ENCODE measurements around the gene KRTAP4-5.
"Not testable (repeated sequence)": the region's sequence is repeated elsewhere in the genome, so short reads cannot be mapped to it uniquely, and the experiment has no call there.

The KRTAP4-5 gene

GRCh38 chr17:41145261-41145660 is 4.4 kb downstream of the KRTAP4-5 start:
- no peak for DNase-seq

- DNase-seq, result no peak
Measured at GRCh38 chr17:41144846-41145245, 4.8 kb downstream of the KRTAP4-5 start.

- DNase-seq, result no peak
Measured at GRCh38 chr17:41141361-41141760, 8.3 kb downstream of the KRTAP4-5 start.

- no peak for DNase-seq
Measured at GRCh38 chr17:41140360-41141131, 9.1 kb downstream of the KRTAP4-5 start, which contains the start of gene KRTAP4-6. Gene KRTAP4-6 (minus strand): TSS chr17:41140544. CDS start chr17:41140487, 57 bp downstream.

GRCh38 chr17:41139865-41140264 is 9.8 kb downstream of the KRTAP4-5 start:
- not testable (repeated sequence) for DNase-seq

- no peak for DNase-seq
Measured at GRCh38 chr17:41133880-41134735, 15.5 kb downstream of the KRTAP4-5 start.

- DNase-seq, result no peak
Measured at GRCh38 chr17:41131979-41132378, 17.6 kb downstream of the KRTAP4-5 start.

GRCh38 chr17:41127371-41127770 is 22.3 kb downstream of the KRTAP4-5 start:
- no peak for DNase-seq

- no peak for DNase-seq
Measured at GRCh38 chr17:41126412-41126811, 23.2 kb downstream of the KRTAP4-5 start.

- no peak for DNase-seq
Measured at GRCh38 chr17:41125064-41125463, 24.6 kb downstream of the KRTAP4-5 start.

- DNase-seq, result not testable (repeated sequence)
Measured at GRCh38 chr17:41123991-41124371, 25.6 kb downstream of the KRTAP4-5 start, which contains the start of gene KRTAP4-12. Gene KRTAP4-12 (minus strand): TSS chr17:41124182. CDS start chr17:41124122, 60 bp downstream.

GRCh38 chr17:41123292-41123990 is 26.2 kb downstream of the KRTAP4-5 start:
- DNase-seq, result not testable (repeated sequence)

- DNase-seq, result no peak
Measured at GRCh38 chr17:41121742-41122141, 27.9 kb downstream of the KRTAP4-5 start.

- not testable (repeated sequence) for DNase-seq
Measured at GRCh38 chr17:41119696-41120690, 29.6 kb downstream of the KRTAP4-5 start.

- no peak for DNase-seq
Measured at GRCh38 chr17:41118721-41119120, 30.9 kb downstream of the KRTAP4-5 start.

- DNase-seq, result not testable (repeated sequence)
Measured at GRCh38 chr17:41117846-41118386, 31.7 kb downstream of the KRTAP4-5 start, which contains the start of gene KRTAP4-11. Gene KRTAP4-11 (minus strand): TSS chr17:41118373. CDS start chr17:41118315, 58 bp downstream.

- no peak for DNase-seq
Measured at GRCh38 chr17:41116297-41116696, 33.3 kb downstream of the KRTAP4-5 start.

- DNase-seq, result no peak
Measured at GRCh38 chr17:41111151-41111885, 38.3 kb downstream of the KRTAP4-5 start.

GRCh38 chr17:41108728-41109386 is 40.8 kb downstream of the KRTAP4-5 start:
- not testable (repeated sequence) for DNase-seq

GRCh38 chr17:41107941-41108450 is 41.6 kb downstream of the KRTAP4-5 start:
- no peak for DNase-seq

Data from effector CD8-positive, alpha-beta T cell (primary cell).